PC-9 (cell line): Measurements from ENCODE around the gene PPP2R3B.

Source experiments
- EZH2 ChIP-seq: fragments of 200-600 bp; sonication (generic); IDR thresholded peaks from 2 replicates; pipeline ENCODE4 v1.8.0; 2017; ENCODE audit warnings: antibody characterized with exemption, low read depth
- TF ChIP-seq, protein P1 (sequence below): fragments of 200-600 bp; sonication (generic); conservative IDR thresholded peaks from 2 replicates; pipeline ENCODE4 v1.6.1; 2017; ENCODE audit warnings: mixed run types, antibody characterized with exemption, mild to moderate bottlenecking, moderate library complexity

DNA sequence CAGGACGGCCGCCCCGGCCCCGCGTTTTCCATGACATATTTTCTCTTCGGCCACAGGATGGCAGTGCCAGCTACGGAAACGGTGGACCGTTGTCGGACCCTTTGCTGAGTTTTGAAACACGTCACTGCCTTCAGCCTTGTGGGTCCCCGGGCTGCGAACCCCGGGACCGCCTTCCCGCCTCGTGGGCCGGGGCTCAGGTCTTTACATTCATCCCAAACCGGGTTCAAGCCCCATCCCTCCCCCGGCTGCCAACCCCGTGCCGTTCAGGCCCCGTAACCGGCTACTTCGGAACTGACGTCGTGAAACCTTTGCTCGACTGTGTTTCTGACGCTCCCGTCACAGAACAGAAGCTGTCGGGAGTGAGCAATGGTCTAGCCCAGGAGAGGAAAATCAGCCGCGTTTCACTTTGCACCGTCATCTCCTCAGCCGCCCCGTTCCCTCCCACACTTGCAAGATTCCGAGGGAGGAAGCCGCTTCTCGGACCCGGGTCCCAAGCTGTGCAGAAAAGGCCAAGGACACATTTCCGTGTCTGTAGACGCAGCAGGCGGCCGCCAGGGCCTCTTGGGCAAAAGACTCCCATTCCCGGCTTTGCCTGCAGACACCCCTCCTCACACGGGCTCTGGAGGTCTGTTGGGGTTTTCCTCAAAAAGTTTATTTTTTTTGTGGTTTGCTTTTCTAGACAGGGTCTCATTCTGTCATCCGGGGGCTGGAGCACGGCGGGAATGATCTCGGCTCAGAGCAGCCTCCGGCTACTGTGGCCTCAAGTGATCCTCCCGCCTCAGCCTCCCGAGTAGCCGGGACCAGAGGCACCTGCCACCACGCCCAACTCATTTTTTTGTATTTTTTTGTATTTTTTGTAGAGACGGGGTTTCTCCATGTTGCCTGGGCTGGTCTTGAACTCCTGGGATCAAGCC, 41.4 kb upstream of the PPP2R3B start:
- TF ChIP-seq, protein P1, sequence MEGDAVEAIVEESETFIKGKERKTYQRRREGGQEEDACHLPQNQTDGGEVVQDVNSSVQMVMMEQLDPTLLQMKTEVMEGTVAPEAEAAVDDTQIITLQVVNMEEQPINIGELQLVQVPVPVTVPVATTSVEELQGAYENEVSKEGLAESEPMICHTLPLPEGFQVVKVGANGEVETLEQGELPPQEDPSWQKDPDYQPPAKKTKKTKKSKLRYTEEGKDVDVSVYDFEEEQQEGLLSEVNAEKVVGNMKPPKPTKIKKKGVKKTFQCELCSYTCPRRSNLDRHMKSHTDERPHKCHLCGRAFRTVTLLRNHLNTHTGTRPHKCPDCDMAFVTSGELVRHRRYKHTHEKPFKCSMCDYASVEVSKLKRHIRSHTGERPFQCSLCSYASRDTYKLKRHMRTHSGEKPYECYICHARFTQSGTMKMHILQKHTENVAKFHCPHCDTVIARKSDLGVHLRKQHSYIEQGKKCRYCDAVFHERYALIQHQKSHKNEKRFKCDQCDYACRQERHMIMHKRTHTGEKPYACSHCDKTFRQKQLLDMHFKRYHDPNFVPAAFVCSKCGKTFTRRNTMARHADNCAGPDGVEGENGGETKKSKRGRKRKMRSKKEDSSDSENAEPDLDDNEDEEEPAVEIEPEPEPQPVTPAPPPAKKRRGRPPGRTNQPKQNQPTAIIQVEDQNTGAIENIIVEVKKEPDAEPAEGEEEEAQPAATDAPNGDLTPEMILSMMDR = no peak
- TF ChIP-seq EZH2 = no peak
